GM21367 (cell line): Measurements from ENCODE around the gene CTSW.

Experiments
- ATAC-seq: cut with Tn5 transposase; IDR thresholded peaks from one replicate; pipeline ENCODE4 v1.9.1; 2021; ENCODE audit not compliant: unreplicated experiment

The CTSW gene

GRCh38 chr11:65900899-65901180, 21.2 kb downstream of the CTSW start:
- no peak for ATAC-seq

GRCh38 chr11:65903068-65903481, 23.4 kb downstream of the CTSW start:
- ATAC-seq = no peak

DNA sequence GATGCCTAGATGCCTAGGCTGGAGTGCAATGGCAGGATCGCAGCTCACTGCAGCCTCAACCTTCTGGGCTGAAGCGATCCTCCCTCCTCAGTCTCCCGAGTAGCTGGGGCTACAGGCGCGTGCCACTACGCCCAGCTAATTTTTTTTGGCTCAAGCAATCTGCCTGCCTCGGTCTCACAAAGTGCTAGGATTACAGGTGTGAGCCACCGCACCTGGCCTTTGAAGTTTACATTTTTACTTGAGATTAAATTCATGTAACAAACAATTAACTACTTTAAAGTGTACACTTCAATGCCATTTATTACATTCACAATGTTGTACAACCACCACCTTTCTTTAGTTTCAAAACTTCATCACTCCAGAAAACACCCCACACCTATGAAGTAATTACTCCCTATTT, 24.1 kb downstream of the CTSW start:
- no peak for ATAC-seq

- ATAC-seq = no peak
Observed at GRCh38 chr11:65906602-65907001, 27.0 kb downstream of the CTSW start.

GRCh38 chr11:65907878-65908277, 28.2 kb downstream of the CTSW start:
- no peak for ATAC-seq

GRCh38 chr11:65911682-65912568, 32.3 kb downstream of the CTSW start:
- ATAC-seq = no peak

GRCh38 chr11:65912845-65913244, 33.2 kb downstream of the CTSW start:
- ATAC-seq = no peak

GRCh38 chr11:65915101-65915820, 35.6 kb downstream of the CTSW start:
- no peak for ATAC-seq

DNA sequence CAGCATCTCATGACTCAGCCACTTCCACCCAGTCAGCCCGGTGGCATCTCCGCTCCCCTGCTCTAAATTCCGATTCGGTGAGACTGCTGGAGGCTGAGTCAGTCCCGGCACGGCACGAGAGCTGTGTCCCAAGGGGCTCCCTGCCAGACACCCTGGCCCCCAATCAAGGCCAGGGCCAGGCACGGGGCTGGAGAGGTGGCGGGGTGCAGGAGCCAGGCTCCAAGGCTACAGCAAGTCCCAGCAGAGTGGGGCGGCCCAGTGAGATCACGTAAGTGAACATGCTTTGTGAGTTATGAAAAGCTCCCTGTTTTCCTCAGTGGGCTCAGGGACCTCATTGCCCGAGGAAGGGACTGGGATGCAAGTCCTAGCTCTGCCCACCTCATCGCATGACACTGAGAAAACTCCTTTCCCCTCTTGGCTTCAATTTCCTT, 36.2 kb downstream of the CTSW start:
- ATAC-seq = no peak

GRCh38 chr11:65916391-65916790, 36.8 kb downstream of the CTSW start:
- ATAC-seq = no peak

DNA sequence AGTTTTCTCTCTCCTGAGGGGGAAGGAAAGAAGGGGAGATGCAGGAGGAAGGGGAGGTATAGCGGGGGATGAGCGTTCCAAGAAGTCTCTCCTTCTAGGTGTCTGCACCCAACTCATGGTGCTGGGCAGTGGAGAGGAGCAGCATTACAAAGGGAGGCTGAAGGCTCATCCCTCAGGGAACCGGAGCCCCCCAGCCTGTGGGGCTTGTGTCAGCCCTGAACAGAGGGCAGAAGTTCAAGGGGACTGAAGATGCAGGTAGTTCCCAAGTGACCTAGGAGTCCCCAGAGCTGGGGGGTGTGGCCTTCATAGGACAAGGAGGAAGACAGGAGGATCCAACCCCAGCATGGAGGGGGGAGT, 37.4 kb downstream of the CTSW start:
- ATAC-seq = no peak

GRCh38 chr11:65917434-65918210, 38.0 kb downstream of the CTSW start:
- no peak for ATAC-seq

DNA sequence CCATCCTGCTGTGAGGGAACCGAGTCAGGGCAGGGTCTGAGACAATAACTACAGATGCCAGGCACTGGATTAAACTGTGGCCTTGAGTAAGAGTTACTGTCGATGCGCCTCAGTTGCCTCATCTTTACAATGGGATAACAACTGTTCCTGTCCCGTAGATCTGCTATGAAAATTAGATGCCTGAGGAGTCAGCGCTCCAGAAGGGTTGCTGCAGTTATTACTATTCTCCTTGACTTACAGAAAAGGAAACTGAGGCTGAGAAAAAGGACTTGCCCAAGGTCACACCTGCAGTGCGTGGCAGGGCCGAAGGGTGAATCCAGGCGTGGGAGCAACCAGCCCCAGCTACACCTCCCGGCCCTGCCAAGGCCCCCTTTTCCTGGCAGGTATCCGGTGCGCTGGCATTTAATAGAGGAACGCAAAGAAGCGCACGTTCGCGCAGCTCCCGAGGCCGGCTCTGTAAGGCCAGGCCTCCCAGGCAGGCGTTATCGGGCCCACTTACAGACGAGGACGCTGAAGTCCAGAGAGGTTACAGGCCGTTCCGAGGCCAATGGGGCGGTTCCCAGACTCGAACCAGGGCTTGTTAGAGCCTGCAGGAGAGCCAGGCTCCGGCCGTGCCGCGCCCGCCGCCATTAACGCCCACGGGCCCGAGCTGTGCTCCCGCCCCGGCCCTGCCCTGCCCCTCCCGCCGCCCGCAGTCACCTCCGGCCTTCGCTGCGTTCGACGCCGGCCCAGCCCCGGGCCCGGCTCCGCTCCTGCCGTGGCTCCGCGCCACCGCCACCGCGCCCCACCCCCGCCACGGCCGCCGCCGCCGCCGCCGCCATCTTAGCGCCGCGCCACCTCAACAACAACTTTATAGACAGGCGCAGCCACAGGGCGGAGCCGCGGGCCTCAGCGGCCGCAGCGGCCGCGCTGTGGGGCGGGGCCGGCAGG, 38.8 kb downstream of the CTSW start, which contains the start of gene C11orf68:
TSS of gene C11orf68 (minus strand) at position 852 of the 930 bp plus-strand sequence. CDS start at position 821, 31 bp downstream.
- peak; percentile 32 for ATAC-seq

- ATAC-seq = peak; percentile 64
Observed at GRCh38 chr11:65919141-65919572, 39.5 kb downstream of the CTSW start, which contains the start of gene DRAP1. Gene DRAP1, plus strand, starts transcription at chr11:65919426. Its CDS starts 76 bp downstream, at chr11:65919502.

DNA sequence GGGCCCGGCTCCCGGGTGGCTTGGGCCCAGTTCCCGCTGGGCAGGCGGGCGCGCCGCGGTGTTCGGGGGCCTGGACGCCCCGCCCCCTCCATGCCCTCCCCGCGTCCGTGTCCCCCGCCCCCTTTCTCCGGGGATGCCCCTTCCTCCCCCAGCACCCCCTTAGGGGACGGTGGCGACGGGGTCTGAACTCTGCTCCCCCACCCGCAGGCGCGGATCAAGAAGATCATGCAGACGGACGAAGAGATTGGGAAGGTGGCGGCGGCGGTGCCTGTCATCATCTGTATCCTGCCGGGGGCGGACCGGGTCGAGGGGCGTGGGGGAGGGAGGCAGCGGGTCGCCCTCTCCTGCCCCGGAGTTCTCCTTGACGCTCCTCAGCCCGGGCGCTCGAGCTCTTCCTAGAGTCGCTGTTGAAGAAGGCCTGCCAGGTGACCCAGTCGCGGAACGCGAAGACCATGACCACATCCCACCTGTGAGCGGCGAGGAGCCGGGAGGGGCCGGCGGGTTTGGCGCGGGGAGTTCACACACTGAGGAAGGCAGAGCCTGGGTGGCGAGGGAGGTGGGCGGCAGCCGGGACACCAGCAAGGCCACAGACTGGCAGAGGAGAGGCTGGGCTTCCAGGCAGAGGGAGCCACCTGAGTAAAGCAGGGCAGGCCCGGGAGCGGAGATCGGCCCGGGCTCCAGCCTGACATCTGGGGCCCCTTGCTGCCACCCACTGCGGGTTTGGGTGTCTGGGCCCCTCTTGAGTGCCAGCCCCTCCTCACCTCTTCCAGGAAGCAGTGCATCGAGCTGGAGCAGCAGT, 40.1 kb downstream of the CTSW start:
- ATAC-seq = peak; percentile 14

- ATAC-seq = no peak
Observed at GRCh38 chr11:65920372-65920802, 40.8 kb downstream of the CTSW start.

- no peak for ATAC-seq
Observed at GRCh38 chr11:65921033-65921555, 41.5 kb downstream of the CTSW start.

GRCh38 chr11:65921876-65922275, 42.2 kb downstream of the CTSW start:
- no peak for ATAC-seq

- no peak for ATAC-seq
Observed at GRCh38 chr11:65922565-65922964, 42.9 kb downstream of the CTSW start.
